Vagina (tissue), 2 donors: ENCODE measurements around the gene PRM1.

Source experiments
- POLR2AphosphoS5 ChIP-seq, 2 donors: sonication (generic); formaldehyde crosslinking; IDR thresholded peaks; one replicate each; pipeline ENCODE4 v1.9.0; 2017; ENCODE audit warnings: antibody characterized with exemption in 2 of 2, mild to moderate bottlenecking in 2 of 2, low read depth in 1 of 2; ENCODE audit not compliant: insufficient read depth in 1 of 2
- TF ChIP-seq, protein P1 (sequence below), 3 experiments: fragments of 450-650 bp in 2 of 3; fragments of 200-600 bp in 1 of 3; sonication (generic) in 1 of 3; IDR thresholded peaks; one replicate each; pipeline ENCODE4 v1.5.1; 2017 to 2019; ENCODE audit warnings: antibody characterized with exemption in 3 of 3, mild to moderate bottlenecking in 2 of 3, moderate library complexity in 2 of 3

DNA sequence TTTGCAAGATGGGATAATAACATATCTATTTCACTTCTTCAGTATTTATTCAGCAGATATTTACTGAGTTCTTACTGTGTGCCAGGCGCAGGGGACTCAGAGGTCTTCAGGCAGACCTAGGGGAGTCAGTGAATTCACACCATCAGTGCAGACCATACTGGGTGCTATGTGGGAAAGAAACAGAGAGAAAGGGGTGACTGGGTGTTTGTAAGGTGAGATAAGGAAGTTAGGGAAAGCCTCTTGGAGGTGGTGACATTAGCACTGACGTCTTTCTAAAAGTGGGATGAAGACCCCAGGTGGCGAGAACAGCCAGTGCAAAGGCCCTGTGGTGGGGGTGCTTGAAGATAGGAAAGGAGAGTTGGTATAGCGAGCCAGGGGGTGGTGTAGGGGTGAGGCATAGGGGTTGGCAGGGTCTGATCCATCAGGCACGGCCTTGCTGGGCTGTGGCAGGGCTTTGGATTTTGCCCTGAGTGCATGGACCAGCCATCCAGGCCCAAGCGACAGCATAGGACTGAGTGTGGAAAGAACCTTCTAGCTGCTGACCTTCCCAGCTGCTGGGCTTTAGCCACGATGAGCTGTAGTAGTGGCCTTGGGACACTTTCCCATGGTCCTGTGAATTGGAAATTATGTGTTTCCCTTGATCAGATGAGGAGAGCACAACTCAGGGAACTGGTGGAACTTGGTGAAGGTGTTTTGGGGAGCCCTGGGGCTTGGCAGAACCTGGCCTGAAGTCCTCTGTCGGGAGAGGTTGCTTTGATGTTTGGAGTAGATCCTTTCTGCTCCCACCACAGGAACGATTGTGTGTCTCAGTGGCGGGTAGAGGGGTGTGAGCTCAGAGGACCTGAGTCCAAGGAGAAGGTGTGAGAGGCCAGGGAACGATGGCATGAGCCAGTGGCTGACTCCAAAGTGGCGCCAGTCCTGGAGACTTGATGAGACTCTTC, 21.2 kb downstream of the PRM1 start:
- TF ChIP-seq, protein P1, sequence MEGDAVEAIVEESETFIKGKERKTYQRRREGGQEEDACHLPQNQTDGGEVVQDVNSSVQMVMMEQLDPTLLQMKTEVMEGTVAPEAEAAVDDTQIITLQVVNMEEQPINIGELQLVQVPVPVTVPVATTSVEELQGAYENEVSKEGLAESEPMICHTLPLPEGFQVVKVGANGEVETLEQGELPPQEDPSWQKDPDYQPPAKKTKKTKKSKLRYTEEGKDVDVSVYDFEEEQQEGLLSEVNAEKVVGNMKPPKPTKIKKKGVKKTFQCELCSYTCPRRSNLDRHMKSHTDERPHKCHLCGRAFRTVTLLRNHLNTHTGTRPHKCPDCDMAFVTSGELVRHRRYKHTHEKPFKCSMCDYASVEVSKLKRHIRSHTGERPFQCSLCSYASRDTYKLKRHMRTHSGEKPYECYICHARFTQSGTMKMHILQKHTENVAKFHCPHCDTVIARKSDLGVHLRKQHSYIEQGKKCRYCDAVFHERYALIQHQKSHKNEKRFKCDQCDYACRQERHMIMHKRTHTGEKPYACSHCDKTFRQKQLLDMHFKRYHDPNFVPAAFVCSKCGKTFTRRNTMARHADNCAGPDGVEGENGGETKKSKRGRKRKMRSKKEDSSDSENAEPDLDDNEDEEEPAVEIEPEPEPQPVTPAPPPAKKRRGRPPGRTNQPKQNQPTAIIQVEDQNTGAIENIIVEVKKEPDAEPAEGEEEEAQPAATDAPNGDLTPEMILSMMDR (IDR thresholded peaks at IDR 0.05), result no peak
- TF ChIP-seq POLR2AphosphoS5 (IDR thresholded peaks at IDR 0.05; ENCODE audit: insufficient read depth in 1 of 2, low read depth in 1 of 2), result no peak
